HepG2 (cell line): ENCODE measurements around the gene CC2D1B. TPM values are rescaled to one million over a fixed set of nuclear protein-coding genes. Genes with fewer than 3 reads are reported as not detected.

Experiments
- ATAC-seq: fragments of 200-7000 bp; cut with Tn5 transposase; 3 replicates; pipeline ENCODE4 v1.9.1; 2020; ENCODE audit warnings: mild to moderate bottlenecking, moderate library complexity
- BruUV-seq: library from RNA; stranded (reverse); fragments of 400-500 nt; replicated peaks from 2 replicates; lab custom pipeline; 2021; lab: Mats Ljungman, UMichigan
- CTCF ChIA-PET: fragments of 300-600 bp; formaldehyde crosslinking; extraction: SDS; loops from one replicate; lab custom pipeline; 2021; ENCODE audit warnings: low total read pairs, inconsistent platforms, low intra/inter-chr PET ratio; lab: Yijun Ruan, JAX
- POLR2A ChIA-PET: fragments of 350-600 bp; sonication (Branson Sonifier 250); formaldehyde crosslinking; loops from one replicate; lab custom pipeline; 2020; ENCODE audit warnings: antibody characterized with exemption, inconsistent platforms; lab: Yijun Ruan, JAX
- DNase-seq: peaks from one replicate; pipeline ENCODE4 v3.0.0-alpha.2; 2015; ENCODE audit warnings: low spot score
- FAIRE-seq: peaks from 3 replicates; lab custom pipeline; 2011; peaks lifted over from hg19 to GRCh38; lab: Jason Lieb, UNC
- H2AFZ ChIP-seq: one replicate; pipeline ENCODE4 v1.6.1; 2011; ENCODE audit warnings: low read length, inconsistent platforms
- H3K27ac ChIP-seq: fragments of 300-600 bp; 3 replicates; pipeline ENCODE4 v1.8.0; 2011; ENCODE audit warnings: mixed run types, mild to moderate bottlenecking, mixed read lengths, low read length, inconsistent platforms; ENCODE audit not compliant: insufficient read depth; ENCODE audit errors: extremely low read length
- H3K27me3 ChIP-seq, 2 experiments: fragments of 200-600 bp in 1 of 2; 2 replicates in 1 of 2; 3 replicates in 1 of 2; pipeline versions ENCODE4 v1.6.0 to v1.8.0; 2011; ENCODE audit warnings: low read length in 2 of 2, mild to moderate bottlenecking in 2 of 2, moderate library complexity in 2 of 2, inconsistent platforms in 1 of 2; ENCODE audit not compliant: insufficient read depth in 2 of 2, control insufficient read depth in 1 of 2
- H3K36me3 ChIP-seq, 2 experiments: fragments of 200-600 bp in 1 of 2; replicated peaks in 1 of 2; 2 replicates in 1 of 2; 3 replicates in 1 of 2; pipeline versions ENCODE4 v1.5.1 to v1.8.0; 2011; ENCODE audit warnings: low read length in 2 of 2, inconsistent platforms in 1 of 2; ENCODE audit not compliant: insufficient read depth in 2 of 2, control insufficient read depth in 1 of 2
- H3K4me1 ChIP-seq: 2 replicates; pipeline ENCODE4 v1.5.1; 2012; ENCODE audit warnings: low read length, inconsistent platforms; ENCODE audit not compliant: insufficient read depth
- H3K4me2 ChIP-seq: 2 replicates; pipeline ENCODE4 v1.6.0; 2011; ENCODE audit warnings: low read depth, low read length, inconsistent platforms
- H3K4me3 ChIP-seq, 3 experiments: fragments of 200-600 bp in 1 of 3; sonication (generic), shearing (Covaris generic) in 1 of 3; replicated peaks in 1 of 3; 2 replicates each; pipeline ENCODE4 v1.5.1; 2011 to 2016; ENCODE audit warnings: low read length in 3 of 3, inconsistent platforms in 2 of 3, low read depth in 2 of 3, mild to moderate bottlenecking in 2 of 3, control low read depth in 1 of 3, mixed read lengths in 1 of 3; ENCODE audit not compliant: insufficient read depth in 1 of 3
- H3K79me2 ChIP-seq: one replicate; pipeline ENCODE4 v1.6.1; 2011; ENCODE audit warnings: low read length, inconsistent platforms; ENCODE audit not compliant: insufficient read depth
- H3K9ac ChIP-seq: 2 replicates; pipeline ENCODE4 v1.6.0; 2011; ENCODE audit warnings: mild to moderate bottlenecking, low read depth, low read length, inconsistent platforms; ENCODE audit not compliant: insufficient read depth
- H3K9me3 ChIP-seq: 2 replicates; pipeline ENCODE4 v1.5.1; 2012; ENCODE audit warnings: mild to moderate bottlenecking, low read length
- H4K20me1 ChIP-seq: 2 replicates; pipeline ENCODE4 v1.6.0; 2011; ENCODE audit warnings: inconsistent platforms, mild to moderate bottlenecking, low read length, moderate library complexity; ENCODE audit not compliant: insufficient read depth
- RBFOX2 ChIP-seq: fragments of 200-400 bp; formaldehyde crosslinking; IDR thresholded peaks from 2 replicates; pipeline ENCODE4 v1.6.1; 2017; ENCODE audit warnings: low read depth, mild to moderate bottlenecking, low read length
- ZNF891 ChIP-seq: sonication (generic); formaldehyde crosslinking; IDR thresholded peaks from 2 replicates; pipeline ENCODE4 v1.5.0; 2020; ENCODE audit warnings: mild to moderate bottlenecking, missing genetic modification reagents
- WGBS: methylation state at CpG from one replicate; pipeline ENCODE4 v1.1.6; 2017; ENCODE audit warnings: low lambda C conversion rate; 5-methylcytosine and 5-hydroxymethylcytosine counted together
- in situ Hi-C: cut with HindIII; loops from 2 replicates; pipeline ENCODE4 v1.10.0; 2017; ENCODE audit warnings: low pct_unique_long_range_greater_than_20kb; ENCODE audit not compliant: extremely low pct_ligation_motif_present
- intact Hi-C: fragments of 100-400 bp; cut with micrococcal nuclease; formaldehyde crosslinking; loops from one replicate; pipeline ENCODE4 v1.10.0; 2022; ENCODE audit not compliant: unreplicated experiment
- polyA plus RNA-seq, 8 experiments: library from polyadenylated mRNA; depleted of rRNA in 3 of 8; stranded (reverse) in 7 of 8; unstranded in 1 of 8; fragments of >200 nt; fragmentation: Illumina TruSeq in 4 of 8; extraction: Trizol in 4 of 8; gene quantifications; 2 replicates each; pipeline versions ENCODE4 v1.2.1 to v1.2.3, GENCODE V29; 2011 to 2016; ENCODE audit warnings: low read depth in 4 of 8, missing spikeins in 1 of 8, mixed read lengths in 1 of 8; ENCODE audit not compliant: insufficient read depth in 1 of 8
- total RNA-seq, 5 experiments: library from RNA; depleted of rRNA; stranded (reverse); fragments of >200 nt; fragmentation: Illumina TruSeq; extraction: Trizol; gene quantifications; 2 replicates each; pipeline ENCODE4 v1.2.3, GENCODE V29; 2016; ENCODE audit warnings: low read depth in 1 of 5
- TF ChIP-seq, protein P1 (sequence below): sonication (generic); formaldehyde crosslinking; conservative IDR thresholded peaks from 2 replicates; pipeline ENCODE4 v1.8.1; 2023; ENCODE audit warnings: missing genetic modification reagents

Gene CC2D1B
- total and polyA plus RNA-seq, 2 of the 13 experiments (the other 11 are each of a cell fraction or from before 2014, with no cell fraction given), result 7.2 to 19.2 TPM

DNA sequence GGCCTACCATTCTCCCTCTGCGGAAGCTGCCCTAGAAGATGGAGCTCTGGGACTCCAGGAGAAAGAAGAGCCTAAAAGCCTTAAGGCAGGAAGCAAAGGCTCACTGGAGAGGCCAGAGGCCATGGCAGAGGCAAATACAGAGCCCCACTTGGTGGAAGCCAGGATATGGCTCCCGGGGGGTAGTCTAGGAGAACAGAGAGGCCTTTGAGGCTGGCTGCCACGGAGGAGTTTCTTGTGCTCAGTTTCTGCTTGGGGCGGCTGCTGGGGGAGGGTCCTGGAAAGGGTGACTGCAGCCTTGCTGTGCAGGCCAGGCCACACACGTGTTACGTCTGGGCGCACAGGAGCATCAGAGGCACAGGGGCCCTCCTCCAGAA lies 5.4 kb downstream of the CC2D1B start (continued):
- TF ChIP-seq, protein P1, sequence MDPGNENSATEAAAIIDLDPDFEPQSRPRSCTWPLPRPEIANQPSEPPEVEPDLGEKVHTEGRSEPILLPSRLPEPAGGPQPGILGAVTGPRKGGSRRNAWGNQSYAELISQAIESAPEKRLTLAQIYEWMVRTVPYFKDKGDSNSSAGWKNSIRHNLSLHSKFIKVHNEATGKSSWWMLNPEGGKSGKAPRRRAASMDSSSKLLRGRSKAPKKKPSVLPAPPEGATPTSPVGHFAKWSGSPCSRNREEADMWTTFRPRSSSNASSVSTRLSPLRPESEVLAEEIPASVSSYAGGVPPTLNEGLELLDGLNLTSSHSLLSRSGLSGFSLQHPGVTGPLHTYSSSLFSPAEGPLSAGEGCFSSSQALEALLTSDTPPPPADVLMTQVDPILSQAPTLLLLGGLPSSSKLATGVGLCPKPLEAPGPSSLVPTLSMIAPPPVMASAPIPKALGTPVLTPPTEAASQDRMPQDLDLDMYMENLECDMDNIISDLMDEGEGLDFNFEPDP (CRISPR knock-in tag), result no peak

- H3K79me2 ChIP-seq, result peaks cover 7% of the 10 kb centered on the region
- in situ Hi-C loops (no loop called here), intact Hi-C loops (no loop called here)
- H3K4me2 ChIP-seq, result no peak overlapping the region
- ATAC-seq, result no peak
- no peak for TF ChIP-seq ZNF891 (CRISPR knock-in tag)
- TF ChIP-seq RBFOX2, result peak; percentile 47; the same call in 1 of the 2 replicates
- H3K27ac ChIP-seq, result no peak overlapping the region
- no peaks in the 10 kb centered on the region for H3K27me3 ChIP-seq
- H3K4me3 ChIP-seq, result no peak overlapping the region
- FAIRE-seq, result no peak
- H4K20me1 ChIP-seq, result no peaks in the 10 kb centered on the region
- no peak overlapping the region for H2AFZ ChIP-seq
- no peak overlapping the region for H3K9ac ChIP-seq
- ChIA-PET POLR2A (no interaction called here), CTCF (no interaction called here)
- BruUV-seq, result no TSS peak
- WGBS, result 97% methylated on average over 21 of the region's 24 CpGs
- no peak for DNase-seq
- no peaks in the 10 kb centered on the region for H3K9me3 ChIP-seq
- peaks cover 17% of the 10 kb centered on the region for H3K4me1 ChIP-seq
- peaks cover 50 to 81% of the 10 kb centered on the region in 2 experiments for H3K36me3 ChIP-seq
These were observed 6.1 kb downstream of the CC2D1B start for GRCh38 chr1:52359676-52360594.
